HepG2 (cell line): ENCODE results near the gene C16orf87. TPM values are rescaled to one million over a fixed set of nuclear protein-coding genes. Genes with fewer than 3 reads are reported as not detected.

Source experiments
- BRCA1 ChIP-seq: sonication (generic); formaldehyde crosslinking; IDR thresholded peaks from 2 replicates; pipeline ENCODE4 v1.4.0; 2020; ENCODE audit warnings: missing genetic modification reagents
- BRD4 ChIP-seq: sonication (generic); formaldehyde crosslinking; IDR thresholded peaks from 2 replicates; pipeline ENCODE4 v1.4.0; 2020; ENCODE audit warnings: missing genetic modification reagents
- CBX1 ChIP-seq: IDR thresholded peaks from one replicate; pipeline ENCODE4 v1.6.1; 2016; ENCODE audit warnings: antibody characterized with exemption, low read depth
- JARID2 ChIP-seq: sonication (generic); formaldehyde crosslinking; IDR thresholded peaks from 2 replicates; pipeline ENCODE4 v1.8.1; 2023; ENCODE audit warnings: missing genetic modification reagents, inconsistent platforms; ENCODE audit not compliant: insufficient replicate concordance
- KAT2B ChIP-seq: fragments of 150-350 bp; IDR thresholded peaks from 2 replicates; pipeline ENCODE4 v1.6.1; 2014; ENCODE audit warnings: low read depth, low read length, borderline replicate concordance
- TARDBP ChIP-seq: sonication (generic); formaldehyde crosslinking; IDR thresholded peaks from 2 replicates; pipeline ENCODE4 v1.8.0; 2022; ENCODE audit warnings: mild to moderate bottlenecking, missing genetic modification reagents
- TBP ChIP-seq: sonication (generic); formaldehyde crosslinking; IDR thresholded peaks from 2 replicates; pipeline ENCODE4 v1.5.0; 2020; ENCODE audit warnings: missing genetic modification reagents
- ZMYM3 ChIP-seq: sonication (generic); formaldehyde crosslinking; IDR thresholded peaks from 2 replicates; pipeline ENCODE4 v1.5.1; 2020; ENCODE audit warnings: mild to moderate bottlenecking, missing genetic modification reagents
- ZNF326 ChIP-seq: sonication (generic); formaldehyde crosslinking; IDR thresholded peaks from 2 replicates; pipeline ENCODE4 v1.4.0; 2020; ENCODE audit warnings: missing genetic modification reagents, borderline replicate concordance
- ZNF329 ChIP-seq: sonication (generic); formaldehyde crosslinking; IDR thresholded peaks from 2 replicates; pipeline ENCODE4 v1.9.0; 2021; ENCODE audit warnings: low read depth, mild to moderate bottlenecking, missing genetic modification reagents
- ZNF589 ChIP-seq: sonication (generic); formaldehyde crosslinking; conservative IDR thresholded peaks from 2 replicates; pipeline ENCODE4 v1.8.0; 2022; ENCODE audit warnings: mild to moderate bottlenecking, moderate library complexity, missing genetic modification reagents
- ZNF644 ChIP-seq: IDR thresholded peaks from 2 replicates; pipeline ENCODE4 v1.6.1; 2016; ENCODE audit warnings: low read depth
- ZNF678 ChIP-seq: sonication (generic); formaldehyde crosslinking; IDR thresholded peaks from 2 replicates; pipeline ENCODE4 v1.4.0; 2020; ENCODE audit warnings: mild to moderate bottlenecking, missing genetic modification reagents
- ZNF703 ChIP-seq: sonication (generic); formaldehyde crosslinking; IDR thresholded peaks from 2 replicates; pipeline ENCODE4 v1.5.1; 2020; ENCODE audit warnings: missing genetic modification reagents, mild to moderate bottlenecking, moderate library complexity, borderline replicate concordance
- ZSCAN25 ChIP-seq: sonication (generic); formaldehyde crosslinking; IDR thresholded peaks from 2 replicates; pipeline ENCODE4 v1.8.0; 2022; ENCODE audit warnings: mild to moderate bottlenecking, missing genetic modification reagents
- polyA plus RNA-seq, 8 experiments: library from polyadenylated mRNA; depleted of rRNA in 3 of 8; stranded (reverse) in 7 of 8; unstranded in 1 of 8; fragments of >200 nt; fragmentation: Illumina TruSeq in 4 of 8; extraction: Trizol in 4 of 8; gene quantifications; 2 replicates each; pipeline versions ENCODE4 v1.2.1 to v1.2.3, GENCODE V29; 2011 to 2016; ENCODE audit warnings: low read depth in 4 of 8, missing spikeins in 1 of 8, mixed read lengths in 1 of 8; ENCODE audit not compliant: insufficient read depth in 1 of 8
- total RNA-seq, 5 experiments: library from RNA; depleted of rRNA; stranded (reverse); fragments of >200 nt; fragmentation: Illumina TruSeq; extraction: Trizol; gene quantifications; 2 replicates each; pipeline ENCODE4 v1.2.3, GENCODE V29; 2016; ENCODE audit warnings: low read depth in 1 of 5
- TF ChIP-seq, protein P1 (sequence below): sonication (generic); formaldehyde crosslinking; IDR thresholded peaks from 2 replicates; pipeline ENCODE4 v1.4.0; 2020; ENCODE audit warnings: low read depth, missing genetic modification reagents
- TF ChIP-seq, protein P2 (sequence below): sonication (generic); formaldehyde crosslinking; IDR thresholded peaks from 2 replicates; pipeline ENCODE4 v1.4.0; 2020; ENCODE audit warnings: missing genetic modification reagents, mild to moderate bottlenecking, borderline replicate concordance
- TF ChIP-seq, protein P3 (sequence below), 2 experiments: sonication (generic) in 1 of 2; formaldehyde crosslinking in 1 of 2; IDR thresholded peaks; 2 replicates each; pipeline versions ENCODE4 v1.5.1 to v1.6.1; 2011 to 2020; ENCODE audit warnings: borderline replicate concordance in 1 of 2, low read depth in 1 of 2, low read length in 1 of 2, mild to moderate bottlenecking in 1 of 2, missing genetic modification reagents in 1 of 2, moderate library complexity in 1 of 2
- TF ChIP-seq, protein P4 (sequence below): sonication (generic); formaldehyde crosslinking; IDR thresholded peaks from 2 replicates; pipeline ENCODE4 v1.5.0; 2020; ENCODE audit warnings: missing genetic modification reagents

The C16orf87 gene
- total and polyA plus RNA-seq, 2 of the 13 experiments (the other 11 are each of a cell fraction or from before 2014, with no cell fraction given), result 8.6 to 19.5 TPM

DNA sequence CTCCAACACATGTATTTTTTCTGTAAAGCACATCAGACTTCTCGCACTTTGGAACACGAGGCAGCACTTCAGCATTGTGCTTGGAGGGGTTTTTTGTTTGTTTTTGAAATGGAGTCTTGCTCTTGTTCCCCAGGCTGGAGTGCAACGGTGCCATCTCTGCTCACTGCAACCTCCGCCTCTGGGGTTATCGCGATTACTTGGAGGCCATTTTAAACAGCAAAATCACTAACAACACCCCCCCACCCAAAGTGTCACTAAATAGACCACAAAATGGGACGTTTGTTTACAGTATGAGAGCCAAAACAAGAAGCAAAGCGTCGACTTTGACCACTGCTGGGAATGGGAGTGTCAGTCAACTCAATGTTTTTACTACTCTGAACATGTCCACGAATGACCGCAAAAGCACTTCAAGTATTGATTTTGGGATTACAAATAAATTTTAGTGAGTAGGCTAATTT is 9.0 kb upstream of the C16orf87 start (continued):
- TF ChIP-seq, protein P1, sequence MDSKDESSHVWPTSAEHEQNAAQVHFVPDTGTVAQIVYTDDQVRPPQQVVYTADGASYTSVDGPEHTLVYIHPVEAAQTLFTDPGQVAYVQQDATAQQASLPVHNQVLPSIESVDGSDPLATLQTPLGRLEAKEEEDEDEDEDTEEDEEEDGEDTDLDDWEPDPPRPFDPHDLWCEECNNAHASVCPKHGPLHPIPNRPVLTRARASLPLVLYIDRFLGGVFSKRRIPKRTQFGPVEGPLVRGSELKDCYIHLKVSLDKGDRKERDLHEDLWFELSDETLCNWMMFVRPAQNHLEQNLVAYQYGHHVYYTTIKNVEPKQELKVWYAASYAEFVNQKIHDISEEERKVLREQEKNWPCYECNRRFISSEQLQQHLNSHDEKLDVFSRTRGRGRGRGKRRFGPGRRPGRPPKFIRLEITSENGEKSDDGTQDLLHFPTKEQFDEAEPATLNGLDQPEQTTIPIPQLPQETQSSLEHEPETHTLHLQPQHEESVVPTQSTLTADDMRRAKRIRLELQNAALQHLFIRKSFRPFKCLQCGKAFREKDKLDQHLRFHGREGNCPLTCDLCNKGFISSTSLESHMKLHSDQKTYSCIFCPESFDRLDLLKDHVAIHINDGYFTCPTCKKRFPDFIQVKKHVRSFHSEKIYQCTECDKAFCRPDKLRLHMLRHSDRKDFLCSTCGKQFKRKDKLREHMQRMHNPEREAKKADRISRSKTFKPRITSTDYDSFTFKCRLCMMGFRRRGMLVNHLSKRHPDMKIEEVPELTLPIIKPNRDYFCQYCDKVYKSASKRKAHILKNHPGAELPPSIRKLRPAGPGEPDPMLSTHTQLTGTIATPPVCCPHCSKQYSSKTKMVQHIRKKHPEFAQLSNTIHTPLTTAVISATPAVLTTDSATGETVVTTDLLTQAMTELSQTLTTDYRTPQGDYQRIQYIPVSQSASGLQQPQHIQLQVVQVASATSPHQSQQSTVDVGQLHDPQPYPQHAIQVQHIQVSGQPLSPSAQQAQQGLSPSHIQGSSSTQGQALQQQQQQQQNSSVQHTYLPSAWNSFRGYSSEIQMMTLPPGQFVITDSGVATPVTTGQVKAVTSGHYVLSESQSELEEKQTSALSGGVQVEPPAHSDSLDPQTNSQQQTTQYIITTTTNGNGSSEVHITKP, result no peak
- TF ChIP-seq, protein P2, sequence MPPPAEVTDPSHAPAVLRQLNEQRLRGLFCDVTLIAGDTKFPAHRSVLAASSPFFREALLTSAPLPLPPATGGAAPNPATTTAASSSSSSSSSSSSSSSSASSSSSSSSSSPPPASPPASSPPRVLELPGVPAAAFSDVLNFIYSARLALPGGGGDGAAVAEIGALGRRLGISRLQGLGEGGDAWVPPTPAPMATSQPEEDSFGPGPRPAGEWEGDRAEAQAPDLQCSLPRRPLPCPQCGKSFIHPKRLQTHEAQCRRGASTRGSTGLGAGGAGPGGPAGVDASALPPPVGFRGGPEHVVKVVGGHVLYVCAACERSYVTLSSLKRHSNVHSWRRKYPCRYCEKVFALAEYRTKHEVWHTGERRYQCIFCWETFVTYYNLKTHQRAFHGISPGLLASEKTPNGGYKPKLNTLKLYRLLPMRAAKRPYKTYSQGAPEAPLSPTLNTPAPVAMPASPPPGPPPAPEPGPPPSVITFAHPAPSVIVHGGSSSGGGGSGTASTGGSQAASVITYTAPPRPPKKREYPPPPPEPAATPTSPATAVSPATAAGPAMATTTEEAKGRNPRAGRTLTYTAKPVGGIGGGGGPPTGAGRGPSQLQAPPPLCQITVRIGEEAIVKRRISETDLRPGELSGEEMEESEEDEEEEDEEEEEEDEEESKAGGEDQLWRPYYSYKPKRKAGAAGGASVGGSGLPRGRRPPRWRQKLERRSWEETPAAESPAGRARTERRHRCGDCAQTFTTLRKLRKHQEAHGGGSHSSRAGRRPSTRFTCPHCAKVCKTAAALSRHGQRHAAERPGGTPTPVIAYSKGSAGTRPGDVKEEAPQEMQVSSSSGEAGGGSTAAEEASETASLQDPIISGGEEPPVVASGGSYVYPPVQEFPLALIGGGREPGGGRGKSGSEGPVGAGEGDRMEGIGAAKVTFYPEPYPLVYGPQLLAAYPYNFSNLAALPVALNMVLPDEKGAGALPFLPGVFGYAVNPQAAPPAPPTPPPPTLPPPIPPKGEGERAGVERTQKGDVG (CRISPR knock-in tag), result no peak
- TF ChIP-seq ZNF589 (CRISPR knock-in tag) (no peak), ZNF644 (0 out of 2 replicates have a peak, but pooled peaks have one; percentile 68), ZNF329 (no peak), BRD4 (CRISPR knock-in tag) (peak; percentile 68; the same call in 1 of the 2 replicates), ZSCAN25 (no peak; the same call in 1 of the 2 replicates), TBP (CRISPR knock-in tag) (no peak), ZNF678 (CRISPR knock-in tag) (no peak), ZNF703 (CRISPR knock-in tag) (no peak), ZNF326 (CRISPR knock-in tag) (no peak), TARDBP (CRISPR knock-in tag) (no peak), CBX1 (no peak), JARID2 (CRISPR knock-in tag) (no peak), ZMYM3 (CRISPR knock-in tag) (0 out of 2 replicates have a peak, but pooled peaks have one; percentile 22), KAT2B (no peak), BRCA1 (CRISPR knock-in tag) (no peak; the same call in 1 of the 2 replicates)
- TF ChIP-seq, protein P3, sequence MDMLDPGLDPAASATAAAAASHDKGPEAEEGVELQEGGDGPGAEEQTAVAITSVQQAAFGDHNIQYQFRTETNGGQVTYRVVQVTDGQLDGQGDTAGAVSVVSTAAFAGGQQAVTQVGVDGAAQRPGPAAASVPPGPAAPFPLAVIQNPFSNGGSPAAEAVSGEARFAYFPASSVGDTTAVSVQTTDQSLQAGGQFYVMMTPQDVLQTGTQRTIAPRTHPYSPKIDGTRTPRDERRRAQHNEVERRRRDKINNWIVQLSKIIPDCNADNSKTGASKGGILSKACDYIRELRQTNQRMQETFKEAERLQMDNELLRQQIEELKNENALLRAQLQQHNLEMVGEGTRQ (IDR thresholded peaks at IDR 0.05; ENCODE audit: low read depth, low read length), result no peak
- TF ChIP-seq, protein P3 (CRISPR knock-in tag; IDR thresholded peaks at IDR 0.05; ENCODE audit: borderline replicate concordance), result no peak
- TF ChIP-seq, protein P4, sequence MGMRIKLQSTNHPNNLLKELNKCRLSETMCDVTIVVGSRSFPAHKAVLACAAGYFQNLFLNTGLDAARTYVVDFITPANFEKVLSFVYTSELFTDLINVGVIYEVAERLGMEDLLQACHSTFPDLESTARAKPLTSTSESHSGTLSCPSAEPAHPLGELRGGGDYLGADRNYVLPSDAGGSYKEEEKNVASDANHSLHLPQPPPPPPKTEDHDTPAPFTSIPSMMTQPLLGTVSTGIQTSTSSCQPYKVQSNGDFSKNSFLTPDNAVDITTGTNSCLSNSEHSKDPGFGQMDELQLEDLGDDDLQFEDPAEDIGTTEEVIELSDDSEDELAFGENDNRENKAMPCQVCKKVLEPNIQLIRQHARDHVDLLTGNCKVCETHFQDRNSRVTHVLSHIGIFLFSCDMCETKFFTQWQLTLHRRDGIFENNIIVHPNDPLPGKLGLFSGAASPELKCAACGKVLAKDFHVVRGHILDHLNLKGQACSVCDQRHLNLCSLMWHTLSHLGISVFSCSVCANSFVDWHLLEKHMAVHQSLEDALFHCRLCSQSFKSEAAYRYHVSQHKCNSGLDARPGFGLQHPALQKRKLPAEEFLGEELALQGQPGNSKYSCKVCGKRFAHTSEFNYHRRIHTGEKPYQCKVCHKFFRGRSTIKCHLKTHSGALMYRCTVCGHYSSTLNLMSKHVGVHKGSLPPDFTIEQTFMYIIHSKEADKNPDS (CRISPR knock-in tag), result no peak
